EH (cell line): ENCODE results near the gene MYO18A.

Experiments
- DNase-seq: peaks from one replicate; pipeline ENCODE4 v3.0.0-alpha.2; 2015; ENCODE audit warnings: low read depth

The MYO18A gene

DNA sequence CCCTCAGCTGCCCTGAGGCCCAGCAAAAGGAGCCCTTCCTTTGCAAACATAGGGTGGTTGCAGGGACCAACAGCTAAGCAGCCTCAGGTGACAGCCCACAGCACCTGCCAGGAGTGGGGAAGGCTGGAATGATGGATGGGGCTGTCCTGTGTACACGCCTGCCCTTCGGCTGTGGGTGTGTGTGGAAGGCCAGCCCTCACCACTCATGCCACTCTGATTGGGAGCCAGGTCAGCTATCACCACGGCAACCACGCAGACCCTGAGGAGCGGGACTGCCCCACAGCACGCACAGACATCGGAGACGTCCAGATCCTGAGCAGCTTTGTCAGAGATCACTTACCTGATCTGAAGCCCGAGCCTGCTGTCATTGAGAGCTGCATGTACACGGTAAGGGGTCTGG lies 125.4 kb downstream of the MYO18A start:
- DNase-seq, result no peak

DNA sequence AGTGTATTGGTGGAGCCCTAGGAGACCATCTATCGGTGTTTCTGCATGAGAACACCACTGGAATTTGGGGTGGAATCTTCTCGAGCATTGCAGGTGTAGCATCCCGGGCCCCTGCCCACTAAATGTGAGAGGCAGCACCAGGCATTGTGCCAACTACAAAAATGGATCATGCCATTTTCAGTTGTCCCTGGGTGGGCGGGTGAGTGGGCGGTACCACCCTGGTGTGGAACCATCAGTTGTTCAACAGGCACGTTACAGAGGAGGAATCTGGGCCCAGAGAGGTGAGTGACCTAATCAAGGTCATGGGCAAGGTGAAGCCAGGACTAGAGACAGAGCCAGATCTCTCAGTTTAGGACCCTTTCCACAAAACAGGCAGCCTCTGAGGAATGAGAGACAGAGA lies 128.5 kb downstream of the MYO18A start:
- DNase-seq, result no peak

DNA sequence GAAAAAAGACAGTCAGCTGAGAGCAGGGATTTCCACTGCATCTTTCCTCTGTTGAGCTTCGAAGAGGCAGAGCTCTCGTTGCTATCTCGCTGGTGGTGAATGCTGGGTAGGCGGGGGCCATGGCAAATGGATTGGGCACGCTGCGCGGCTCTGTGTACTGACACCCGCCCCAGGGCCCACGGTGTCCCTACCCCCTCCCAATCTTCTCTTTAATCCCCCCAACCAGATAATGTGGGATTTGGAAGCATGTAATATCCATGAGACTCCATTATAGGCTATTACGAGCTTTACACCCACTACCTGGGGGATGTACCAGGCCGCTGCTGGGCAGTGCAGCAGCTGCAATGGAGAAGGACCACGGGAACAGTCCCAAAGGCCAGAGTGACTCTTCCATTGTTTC lies 129.0 kb downstream of the MYO18A start:
- no peak for DNase-seq

DNA sequence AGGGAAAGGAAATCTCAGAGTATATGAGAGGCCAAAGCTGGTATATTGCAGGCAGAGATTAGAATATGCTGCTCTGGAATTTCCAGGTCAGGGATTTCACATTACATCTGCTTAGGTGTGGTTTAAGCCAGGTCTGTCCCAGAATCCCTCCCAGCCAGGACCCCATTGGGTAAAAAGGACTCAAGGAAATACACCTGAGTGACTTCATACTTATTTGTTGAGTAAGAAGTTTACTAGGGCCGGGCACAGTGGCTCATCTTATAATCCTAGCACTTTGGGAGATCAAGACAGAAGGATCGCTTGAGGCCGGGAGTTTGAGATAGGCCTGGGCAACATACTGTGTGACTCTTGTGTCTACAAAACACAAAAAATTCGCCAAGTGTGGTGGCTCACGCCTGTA lies 130.0 kb downstream of the MYO18A start:
- DNase-seq, result no peak

GRCh38 chr17:29049541-29050145 lies 130.6 kb downstream of the MYO18A start:
- no peak for DNase-seq

DNA sequence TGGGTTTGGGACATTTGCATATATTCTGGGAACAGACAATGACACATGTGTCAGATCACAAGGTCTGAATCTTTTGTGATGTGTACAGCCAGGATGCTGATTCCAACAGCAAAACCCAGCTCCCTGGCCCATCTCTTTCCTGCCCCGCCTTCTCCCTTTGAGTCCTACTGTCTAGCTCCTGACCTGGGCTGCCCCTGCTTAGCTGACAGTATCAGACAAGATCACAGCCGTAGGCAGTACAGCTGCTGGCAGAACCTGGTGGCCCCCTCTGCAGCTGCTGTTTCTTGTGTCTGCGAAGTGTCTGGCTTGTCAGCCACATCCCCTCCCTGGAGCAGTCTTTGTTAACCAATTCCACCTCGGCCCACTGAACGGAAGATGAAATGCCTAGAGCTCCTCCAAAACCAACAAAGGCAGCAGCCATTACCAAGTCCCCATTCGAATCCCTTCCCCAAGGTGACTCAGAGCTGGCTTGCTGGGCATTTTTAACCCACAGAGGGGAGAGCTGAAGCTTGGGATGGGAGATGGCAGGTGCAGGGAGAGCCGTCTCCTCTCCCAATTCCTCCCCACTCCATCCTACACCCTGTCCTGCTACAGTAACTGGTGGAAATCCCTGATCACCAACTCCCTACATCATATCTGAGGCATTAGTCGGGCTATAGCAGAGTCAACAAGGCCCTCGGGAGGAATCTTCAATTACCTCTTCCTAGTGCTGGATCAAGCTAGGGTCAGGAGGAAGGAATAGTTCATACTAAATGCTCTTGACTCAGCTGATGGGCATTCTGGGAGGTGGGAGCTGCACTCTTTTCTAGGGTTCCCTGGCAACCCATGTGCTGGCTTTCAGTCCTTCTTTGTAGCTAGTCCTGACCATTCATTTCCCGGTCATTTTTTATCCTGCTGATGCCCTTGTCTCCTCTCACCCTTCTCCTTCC lies 131.5 kb downstream of the MYO18A start:
- DNase-seq, result peak; percentile 61

GRCh38 chr17:29046473-29046839 lies 133.7 kb downstream of the MYO18A start:
- DNase-seq, result no peak

DNA sequence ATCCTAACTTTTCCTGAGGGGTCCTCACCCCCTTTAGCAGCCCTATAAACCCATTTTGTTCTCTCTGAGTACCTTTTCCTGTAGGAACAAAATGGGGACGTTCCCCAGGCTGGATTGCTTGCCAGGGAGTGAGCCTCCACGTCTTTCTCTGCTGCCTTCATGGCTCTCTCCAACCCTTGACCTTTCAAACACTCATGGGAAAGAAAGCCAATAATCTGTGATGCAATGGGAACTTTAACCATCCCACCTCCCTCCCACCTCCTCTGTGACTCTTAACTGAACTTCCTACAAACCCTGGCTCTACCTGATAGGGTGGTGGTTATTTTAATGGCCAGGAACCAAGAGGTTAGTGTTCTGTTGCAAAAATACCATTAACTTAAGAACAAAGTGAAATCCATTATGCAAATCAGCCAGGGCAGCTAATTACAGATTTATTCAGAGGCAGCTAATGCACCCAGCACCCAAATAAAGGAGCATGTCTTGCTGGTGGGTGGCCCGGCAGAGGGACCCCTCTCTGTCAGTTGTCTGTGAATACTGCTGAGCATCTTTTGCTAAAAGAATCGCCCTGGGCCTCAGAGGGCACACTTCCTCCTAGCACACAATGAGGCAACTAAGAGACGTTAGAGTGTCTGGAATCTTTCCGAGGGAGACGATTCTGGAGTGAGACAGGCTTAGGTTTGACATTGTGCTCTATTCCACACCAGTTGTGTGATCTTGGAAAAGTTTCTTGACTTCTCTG lies 134.3 kb downstream of the MYO18A start:
- DNase-seq, result no peak

DNA sequence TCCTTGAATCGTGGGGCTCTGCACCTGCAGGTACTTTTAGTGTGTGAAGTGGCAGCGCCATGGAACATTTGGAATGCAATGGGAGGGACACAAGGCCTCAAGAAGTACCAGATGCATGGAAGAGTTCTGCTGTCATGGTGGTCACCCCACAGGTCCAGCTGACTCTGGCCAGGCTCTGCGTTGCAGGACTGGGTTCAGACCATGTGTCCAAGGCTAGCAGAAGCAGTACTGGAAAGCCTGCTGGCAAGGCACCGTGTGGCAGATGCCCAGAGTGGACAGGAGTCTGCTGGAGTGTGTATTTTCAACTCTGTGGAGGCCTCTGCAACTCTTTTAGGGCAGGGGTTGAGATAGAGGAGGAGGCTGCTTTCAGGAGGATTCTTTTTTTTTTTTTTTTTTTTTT lies 135.2 kb downstream of the MYO18A start:
- no peak for DNase-seq

GRCh38 chr17:29043539-29044145 lies 136.6 kb downstream of the MYO18A start:
- no peak for DNase-seq

GRCh38 chr17:29042679-29043538 lies 137.3 kb downstream of the MYO18A start, which contains the start of gene PIPOX:
Gene PIPOX (plus strand): TSS chr17:29043141. CDS start chr17:29043226, 85 bp downstream.
- peak; percentile 22 for DNase-seq

GRCh38 chr17:29042026-29042678 lies 138.0 kb downstream of the MYO18A start:
- no peak for DNase-seq

DNA sequence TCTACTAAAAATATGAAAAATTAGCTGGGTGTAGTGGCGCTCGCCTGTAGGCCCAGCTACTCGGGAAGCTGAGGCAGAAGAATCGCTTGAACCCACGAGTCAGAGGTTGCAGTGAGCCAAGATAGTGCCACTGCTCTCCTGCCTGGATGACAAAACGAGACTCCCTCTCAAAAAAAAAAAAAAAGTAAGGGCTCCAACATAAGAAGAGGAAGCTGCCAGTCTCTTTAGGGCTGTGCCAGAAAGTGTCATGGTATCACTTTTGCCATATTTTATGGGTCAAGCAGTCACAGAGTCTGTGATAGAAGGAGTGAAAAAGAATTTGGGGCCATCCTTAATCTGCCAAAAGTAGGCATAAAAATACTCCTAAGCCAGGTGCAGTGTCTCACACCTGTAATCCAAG lies 138.6 kb downstream of the MYO18A start:
- no peak for DNase-seq

GRCh38 chr17:29041091-29041490 lies 139.1 kb downstream of the MYO18A start:
- DNase-seq, result no peak

- peak; percentile 67 for DNase-seq
These were observed 140.2 kb downstream of the MYO18A start for GRCh38 chr17:29039764-29040598.

GRCh38 chr17:29038085-29038795 lies 142.0 kb downstream of the MYO18A start:
- no peak for DNase-seq

- no peak for DNase-seq
These were observed 142.5 kb downstream of the MYO18A start for GRCh38 chr17:29037739-29038084.

GRCh38 chr17:29036584-29036983 lies 143.6 kb downstream of the MYO18A start:
- DNase-seq, result no peak

DNA sequence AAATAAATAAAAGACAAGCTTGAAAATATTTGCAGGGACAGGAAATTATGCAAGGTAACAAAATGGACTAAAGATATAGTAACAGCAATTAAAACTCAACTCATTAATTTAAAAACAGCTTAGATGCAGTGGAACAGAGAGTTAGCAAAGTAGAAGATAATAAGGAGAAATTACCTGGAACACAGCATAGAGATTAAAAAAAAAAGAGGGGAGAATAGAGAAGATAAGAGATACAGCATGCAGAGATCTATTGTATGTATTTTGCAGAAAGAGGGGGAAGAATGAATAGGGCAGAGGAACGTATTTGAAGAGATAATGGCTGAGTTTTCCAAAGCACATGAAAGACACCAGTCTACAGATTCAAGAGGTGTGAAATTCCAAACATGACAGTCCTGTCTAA lies 145.7 kb downstream of the MYO18A start:
- no peak for DNase-seq

GRCh38 chr17:29032857-29033197 lies 147.4 kb downstream of the MYO18A start:
- DNase-seq, result no peak
